HK-2 (cell line): ENCODE data around the gene CNOT6L.

Experiments used
- DNase-seq: peaks from one replicate; pipeline ENCODE4 v3.0.0-alpha.2; 2018; ENCODE audit not compliant: unreplicated experiment

CNOT6L gene

DNA sequence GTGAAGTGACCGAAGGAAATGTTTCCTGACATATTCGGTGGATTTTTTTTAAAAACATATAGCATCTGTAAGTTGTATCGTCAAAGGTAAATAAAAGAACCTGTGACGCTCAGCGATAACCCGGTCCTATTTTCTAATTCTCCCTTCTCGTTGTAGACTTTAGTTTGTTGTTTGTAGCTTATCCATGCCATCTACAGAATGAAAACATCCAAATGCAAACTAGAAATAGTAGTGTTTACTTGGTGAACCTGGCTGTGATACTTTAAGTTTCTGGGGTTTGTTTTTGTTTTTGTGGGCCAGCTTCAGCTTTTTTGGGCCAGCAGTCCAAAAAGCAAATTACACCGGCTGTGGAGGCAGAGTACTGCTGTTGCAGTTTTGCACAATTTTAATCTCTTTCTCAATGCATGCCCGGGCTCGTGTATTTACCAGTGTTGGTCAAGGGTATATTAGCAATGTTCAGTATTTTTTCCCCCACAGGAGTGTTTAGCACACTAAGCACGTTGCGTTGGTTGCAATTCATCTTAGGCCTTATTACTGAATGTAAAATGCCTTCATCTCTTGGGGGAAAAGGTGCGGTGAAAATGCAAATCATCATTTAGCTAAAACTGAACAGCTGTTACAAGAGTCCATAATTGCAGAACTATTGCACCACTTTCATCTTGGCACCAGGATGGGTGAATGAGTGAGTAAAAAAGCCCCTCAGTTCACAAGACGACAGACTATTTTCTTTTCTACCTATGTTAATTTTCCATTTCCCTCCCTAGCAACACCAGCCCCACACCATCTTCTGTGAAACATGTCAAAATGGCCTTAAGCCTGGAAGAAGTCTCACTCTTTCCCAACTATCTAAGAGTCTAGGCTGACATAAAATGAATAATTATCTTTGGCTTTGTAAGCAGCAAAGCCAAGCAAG lies 1.7 kb upstream of the CNOT6L start:
- no peak for DNase-seq

- peak; percentile 89 for DNase-seq
These were observed 878 bp upstream of the CNOT6L start for GRCh38 chr4:77819843-77820648.

- DNase-seq, result no peak
These were observed 255 bp upstream of the CNOT6L start for GRCh38 chr4:77819404-77819842.

GRCh38 chr4:77818073-77818601 lies 1.0 kb downstream of the CNOT6L start:
- peak; percentile 71 for DNase-seq

DNA sequence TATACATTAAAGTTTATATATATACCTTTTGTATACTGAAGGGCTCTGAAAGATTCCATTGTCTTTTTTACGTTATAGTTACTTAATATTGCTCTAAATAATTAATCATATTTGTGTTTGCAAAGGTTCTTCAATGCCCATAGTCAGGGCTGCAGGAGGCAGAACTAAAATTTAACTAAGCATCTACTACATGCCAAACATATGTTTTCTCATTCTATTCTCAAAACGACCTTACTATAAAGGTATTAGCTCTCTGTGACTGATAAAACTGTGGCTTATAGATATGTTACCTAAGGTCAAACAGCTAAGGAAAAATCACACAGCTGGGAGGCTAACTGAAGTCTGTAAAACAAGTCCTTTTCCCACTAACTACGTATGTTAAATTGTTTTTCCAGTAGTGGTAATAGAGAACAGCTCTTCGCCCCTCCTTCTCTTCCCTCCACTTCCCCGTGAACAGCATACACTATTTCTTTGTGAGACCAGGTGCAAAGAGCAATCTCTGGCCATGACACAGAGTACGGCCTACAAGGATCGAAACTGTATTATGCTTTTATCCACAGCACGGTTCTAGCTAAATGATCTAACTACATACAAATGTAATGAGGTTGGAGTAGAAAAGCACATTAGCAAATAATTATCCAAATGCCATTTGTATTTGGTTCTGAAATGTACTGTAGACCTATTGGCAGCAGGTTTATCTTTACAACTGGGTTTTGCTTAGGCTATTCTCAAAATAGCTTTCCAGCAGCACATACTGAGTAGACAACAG lies 1.7 kb downstream of the CNOT6L start:
- DNase-seq, result peak; percentile 5

- no peak for DNase-seq
These were observed 2.6 kb downstream of the CNOT6L start for GRCh38 chr4:77816546-77816945.

GRCh38 chr4:77815636-77816035 lies 3.5 kb downstream of the CNOT6L start:
- DNase-seq, result no peak

- no peak for DNase-seq
These were observed 13.3 kb downstream of the CNOT6L start for GRCh38 chr4:77805840-77806239.

GRCh38 chr4:77804471-77804870 lies 14.7 kb downstream of the CNOT6L start:
- no peak for DNase-seq

- no peak for DNase-seq
These were observed 16.8 kb downstream of the CNOT6L start for GRCh38 chr4:77802402-77802801.

DNA sequence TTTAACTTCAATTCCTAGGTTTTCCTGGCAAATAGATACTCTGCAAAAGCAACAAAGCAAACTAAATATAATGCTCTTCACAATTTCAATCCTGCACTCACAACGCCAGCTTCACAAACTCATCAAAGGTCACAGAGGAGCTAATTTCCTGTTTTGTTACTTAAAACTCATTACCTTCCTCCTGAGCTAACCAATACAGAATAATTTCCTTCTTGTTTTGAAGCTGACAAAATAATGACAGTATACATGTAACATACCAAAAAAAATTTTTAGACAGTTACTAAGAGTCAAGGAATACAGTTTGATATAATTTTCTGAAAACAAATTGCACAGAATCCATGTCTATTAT lies 17.9 kb downstream of the CNOT6L start:
- DNase-seq, result no peak

GRCh38 chr4:77800483-77801259 lies 18.5 kb downstream of the CNOT6L start:
- no peak for DNase-seq

- no peak for DNase-seq
These were observed 19.1 kb downstream of the CNOT6L start for GRCh38 chr4:77800077-77800476.

GRCh38 chr4:77798385-77798784 lies 20.8 kb downstream of the CNOT6L start:
- no peak for DNase-seq

- DNase-seq, result no peak
These were observed 21.9 kb downstream of the CNOT6L start for GRCh38 chr4:77797239-77797638.

DNA sequence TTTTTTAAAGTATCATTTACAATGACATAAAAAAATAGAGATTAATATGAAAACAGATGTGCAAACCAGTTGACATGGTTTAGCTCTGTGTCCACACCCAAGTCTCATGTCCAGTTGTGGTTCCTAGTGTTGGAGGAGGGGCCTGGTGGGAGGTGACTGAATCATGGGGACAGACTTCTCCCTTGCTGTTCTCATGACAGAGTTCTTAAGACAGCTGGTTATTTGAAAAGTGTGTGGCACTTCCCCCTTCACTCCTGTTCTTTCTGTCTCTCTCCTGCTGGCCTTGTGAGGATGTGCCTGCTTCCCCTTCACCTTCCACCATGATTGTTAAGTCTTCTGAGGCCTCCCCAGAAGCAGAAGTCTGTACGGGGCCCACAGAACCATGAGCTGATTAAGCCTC lies 23.8 kb downstream of the CNOT6L start:
- no peak for DNase-seq

DNA sequence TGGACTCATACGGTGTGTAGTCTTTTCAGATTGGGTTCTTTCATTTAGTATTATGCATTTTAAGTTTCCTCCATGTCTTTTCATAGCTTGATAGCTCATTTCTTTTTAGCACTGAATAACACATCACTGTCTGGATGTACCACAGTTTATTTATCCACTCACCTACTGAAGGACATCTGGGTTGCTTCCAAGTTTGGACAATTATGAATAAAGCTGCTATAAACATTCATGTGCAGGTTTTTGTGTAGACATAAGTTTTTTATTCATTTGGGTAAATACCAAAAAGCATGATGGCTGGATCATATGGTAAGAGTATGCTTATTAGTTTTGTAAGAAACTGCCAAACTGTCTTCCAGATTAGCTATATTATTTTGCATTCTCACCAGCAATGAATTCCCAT lies 29.0 kb downstream of the CNOT6L start:
- DNase-seq, result no peak

GRCh38 chr4:77788990-77789389 lies 30.2 kb downstream of the CNOT6L start:
- no peak for DNase-seq

DNA sequence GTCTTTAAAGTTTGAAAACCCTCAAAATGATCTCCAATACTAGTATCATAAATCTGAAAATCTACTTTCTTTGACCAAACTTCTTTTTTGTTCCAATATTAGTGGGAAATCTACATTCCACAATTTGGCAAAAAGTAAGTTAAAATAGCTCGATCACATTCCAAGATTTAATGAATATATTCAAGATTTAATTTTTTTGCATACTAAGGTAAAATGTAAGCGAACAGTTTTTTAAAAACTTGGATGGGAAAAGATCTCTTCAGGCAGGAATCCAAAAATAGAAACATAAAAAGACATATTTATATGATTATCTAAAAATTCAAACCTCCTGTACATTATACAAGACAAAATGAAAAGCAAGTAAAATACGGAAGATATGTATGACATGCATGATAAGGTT lies 31.2 kb downstream of the CNOT6L start:
- no peak for DNase-seq

GRCh38 chr4:77785669-77786068 lies 33.5 kb downstream of the CNOT6L start:
- no peak for DNase-seq

- no peak for DNase-seq
These were observed 35.3 kb downstream of the CNOT6L start for GRCh38 chr4:77783895-77784294.
